HepG2 (cell line): ENCODE measurements around the gene POU2F2. TPM values are rescaled to one million over a fixed set of nuclear protein-coding genes. Genes with fewer than 3 reads are reported as not detected.

Source experiments
- ATAC-seq: fragments of 200-7000 bp; cut with Tn5 transposase; 3 replicates; pipeline ENCODE4 v1.9.1; 2020; ENCODE audit warnings: mild to moderate bottlenecking, moderate library complexity
- BruUV-seq: library from RNA; stranded (reverse); fragments of 400-500 nt; replicated peaks from 2 replicates; lab custom pipeline; 2021; lab: Mats Ljungman, UMichigan
- CTCF ChIA-PET: fragments of 300-600 bp; formaldehyde crosslinking; extraction: SDS; loops from one replicate; lab custom pipeline; 2021; ENCODE audit warnings: low total read pairs, inconsistent platforms, low intra/inter-chr PET ratio; lab: Yijun Ruan, JAX
- POLR2A ChIA-PET: fragments of 350-600 bp; sonication (Branson Sonifier 250); formaldehyde crosslinking; loops from one replicate; lab custom pipeline; 2020; ENCODE audit warnings: antibody characterized with exemption, inconsistent platforms; lab: Yijun Ruan, JAX
- DNase-seq: peaks from one replicate; pipeline ENCODE4 v3.0.0-alpha.2; 2015; ENCODE audit warnings: low spot score
- FAIRE-seq: peaks from 3 replicates; lab custom pipeline; 2011; peaks lifted over from hg19 to GRCh38; lab: Jason Lieb, UNC
- H2AFZ ChIP-seq: one replicate; pipeline ENCODE4 v1.6.1; 2011; ENCODE audit warnings: low read length, inconsistent platforms
- H3K27ac ChIP-seq: fragments of 300-600 bp; 3 replicates; pipeline ENCODE4 v1.8.0; 2011; ENCODE audit warnings: mixed run types, mild to moderate bottlenecking, mixed read lengths, low read length, inconsistent platforms; ENCODE audit not compliant: insufficient read depth; ENCODE audit errors: extremely low read length
- H3K27me3 ChIP-seq, 2 experiments: fragments of 200-600 bp in 1 of 2; 2 replicates in 1 of 2; 3 replicates in 1 of 2; pipeline versions ENCODE4 v1.6.0 to v1.8.0; 2011; ENCODE audit warnings: low read length in 2 of 2, mild to moderate bottlenecking in 2 of 2, moderate library complexity in 2 of 2, inconsistent platforms in 1 of 2; ENCODE audit not compliant: insufficient read depth in 2 of 2, control insufficient read depth in 1 of 2
- H3K36me3 ChIP-seq, 2 experiments: fragments of 200-600 bp in 1 of 2; replicated peaks in 1 of 2; 2 replicates in 1 of 2; 3 replicates in 1 of 2; pipeline versions ENCODE4 v1.5.1 to v1.8.0; 2011; ENCODE audit warnings: low read length in 2 of 2, inconsistent platforms in 1 of 2; ENCODE audit not compliant: insufficient read depth in 2 of 2, control insufficient read depth in 1 of 2
- H3K4me1 ChIP-seq: 2 replicates; pipeline ENCODE4 v1.5.1; 2012; ENCODE audit warnings: low read length, inconsistent platforms; ENCODE audit not compliant: insufficient read depth
- H3K4me2 ChIP-seq: 2 replicates; pipeline ENCODE4 v1.6.0; 2011; ENCODE audit warnings: low read depth, low read length, inconsistent platforms
- H3K4me3 ChIP-seq, 3 experiments: fragments of 200-600 bp in 1 of 3; sonication (generic), shearing (Covaris generic) in 1 of 3; replicated peaks in 1 of 3; 2 replicates each; pipeline ENCODE4 v1.5.1; 2011 to 2016; ENCODE audit warnings: low read length in 3 of 3, inconsistent platforms in 2 of 3, low read depth in 2 of 3, mild to moderate bottlenecking in 2 of 3, control low read depth in 1 of 3, mixed read lengths in 1 of 3; ENCODE audit not compliant: insufficient read depth in 1 of 3
- H3K79me2 ChIP-seq: one replicate; pipeline ENCODE4 v1.6.1; 2011; ENCODE audit warnings: low read length, inconsistent platforms; ENCODE audit not compliant: insufficient read depth
- H3K9ac ChIP-seq: 2 replicates; pipeline ENCODE4 v1.6.0; 2011; ENCODE audit warnings: mild to moderate bottlenecking, low read depth, low read length, inconsistent platforms; ENCODE audit not compliant: insufficient read depth
- H3K9me3 ChIP-seq: 2 replicates; pipeline ENCODE4 v1.5.1; 2012; ENCODE audit warnings: mild to moderate bottlenecking, low read length
- H4K20me1 ChIP-seq: 2 replicates; pipeline ENCODE4 v1.6.0; 2011; ENCODE audit warnings: inconsistent platforms, mild to moderate bottlenecking, low read length, moderate library complexity; ENCODE audit not compliant: insufficient read depth
- HNF4G ChIP-seq, 2 experiments: sonication (generic) in 1 of 2; formaldehyde crosslinking in 1 of 2; IDR thresholded peaks; 2 replicates each; pipeline versions ENCODE4 v1.4.0 to v1.6.1; 2011 to 2020; ENCODE audit warnings: borderline replicate concordance in 2 of 2, low read depth in 2 of 2, mild to moderate bottlenecking in 2 of 2, low read length in 1 of 2, missing genetic modification reagents in 1 of 2, moderate library complexity in 1 of 2
- NR2F1 ChIP-seq, 2 experiments: fragments of 450-650 bp in 1 of 2; formaldehyde crosslinking in 1 of 2; IDR thresholded peaks; 2 replicates each; pipeline versions ENCODE4 v1.5.0 to v1.6.1; 2016 to 2020; ENCODE audit warnings: mild to moderate bottlenecking in 1 of 2, missing compliant biosample characterization in 1 of 2, missing genetic modification reagents in 1 of 2, moderate library complexity in 1 of 2
- POGZ ChIP-seq: sonication (generic); formaldehyde crosslinking; IDR thresholded peaks from 2 replicates; pipeline ENCODE4 v1.4.0; 2020; ENCODE audit warnings: mild to moderate bottlenecking, missing genetic modification reagents
- SMARCC2 ChIP-seq: fragments of 450-650 bp; IDR thresholded peaks from 2 replicates; pipeline ENCODE4 v1.6.1; 2017; ENCODE audit warnings: antibody characterized with exemption, mild to moderate bottlenecking
- SRF ChIP-seq: IDR thresholded peaks from 2 replicates; pipeline ENCODE4 v1.6.1; 2011; ENCODE audit warnings: mild to moderate bottlenecking, low read depth, low read length, moderate library complexity
- YEATS2 ChIP-seq: sonication (generic); formaldehyde crosslinking; IDR thresholded peaks from 2 replicates; pipeline ENCODE4 v1.4.0; 2020; ENCODE audit warnings: missing genetic modification reagents, borderline replicate concordance
- ZNF496 ChIP-seq: sonication (generic); formaldehyde crosslinking; IDR thresholded peaks from 2 replicates; pipeline ENCODE4 v1.8.1; 2023; ENCODE audit warnings: mild to moderate bottlenecking, moderate library complexity, missing genetic modification reagents; ENCODE audit not compliant: insufficient replicate concordance
- WGBS: methylation state at CpG from one replicate; pipeline ENCODE4 v1.1.6; 2017; ENCODE audit warnings: low lambda C conversion rate; 5-methylcytosine and 5-hydroxymethylcytosine counted together
- in situ Hi-C: cut with HindIII; loops from 2 replicates; pipeline ENCODE4 v1.10.0; 2017; ENCODE audit warnings: low pct_unique_long_range_greater_than_20kb; ENCODE audit not compliant: extremely low pct_ligation_motif_present
- intact Hi-C: fragments of 100-400 bp; cut with micrococcal nuclease; formaldehyde crosslinking; loops from one replicate; pipeline ENCODE4 v1.10.0; 2022; ENCODE audit not compliant: unreplicated experiment
- polyA plus RNA-seq, 8 experiments: library from polyadenylated mRNA; depleted of rRNA in 3 of 8; stranded (reverse) in 7 of 8; unstranded in 1 of 8; fragments of >200 nt; fragmentation: Illumina TruSeq in 4 of 8; extraction: Trizol in 4 of 8; gene quantifications; 2 replicates each; pipeline versions ENCODE4 v1.2.1 to v1.2.3, GENCODE V29; 2011 to 2016; ENCODE audit warnings: low read depth in 4 of 8, missing spikeins in 1 of 8, mixed read lengths in 1 of 8; ENCODE audit not compliant: insufficient read depth in 1 of 8
- total RNA-seq, 5 experiments: library from RNA; depleted of rRNA; stranded (reverse); fragments of >200 nt; fragmentation: Illumina TruSeq; extraction: Trizol; gene quantifications; 2 replicates each; pipeline ENCODE4 v1.2.3, GENCODE V29; 2016; ENCODE audit warnings: low read depth in 1 of 5
- TF ChIP-seq, protein P1 (sequence below): fragments of 450-650 bp; IDR thresholded peaks from 2 replicates; pipeline ENCODE4 v1.6.1; 2016
- TF ChIP-seq, protein P2 (sequence below): sonication (generic); formaldehyde crosslinking; IDR thresholded peaks from 2 replicates; pipeline ENCODE4 v1.5.0; 2020; ENCODE audit warnings: mild to moderate bottlenecking, missing genetic modification reagents, moderate library complexity

POU2F2 gene
- total and polyA plus RNA-seq, 2 of the 13 experiments (the other 11 are each of a cell fraction or from before 2014, with no cell fraction given): 0.09 to 0.17 TPM

DNA sequence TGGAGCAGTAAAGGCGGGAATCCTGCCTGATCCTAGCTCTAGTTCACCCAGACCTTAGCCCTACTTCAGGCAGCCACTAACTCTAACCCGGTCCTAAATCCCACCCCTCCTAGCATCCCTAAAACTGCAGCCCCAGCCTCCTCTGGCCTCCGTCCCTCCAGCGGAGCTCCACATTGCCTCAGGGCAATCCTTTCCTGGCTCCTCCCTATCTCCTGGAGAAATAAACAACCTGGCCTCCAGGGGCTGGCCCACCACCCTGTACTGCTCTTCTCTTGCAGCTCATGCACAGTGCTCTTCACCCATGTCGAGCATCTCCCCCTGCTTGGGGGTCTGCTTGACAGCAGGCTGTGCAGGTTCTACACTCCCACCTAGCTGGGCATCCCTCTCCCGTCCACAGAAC is 6.7 kb downstream of the POU2F2 start:
- CTCF ChIA-PET: no interaction called here

DNA sequence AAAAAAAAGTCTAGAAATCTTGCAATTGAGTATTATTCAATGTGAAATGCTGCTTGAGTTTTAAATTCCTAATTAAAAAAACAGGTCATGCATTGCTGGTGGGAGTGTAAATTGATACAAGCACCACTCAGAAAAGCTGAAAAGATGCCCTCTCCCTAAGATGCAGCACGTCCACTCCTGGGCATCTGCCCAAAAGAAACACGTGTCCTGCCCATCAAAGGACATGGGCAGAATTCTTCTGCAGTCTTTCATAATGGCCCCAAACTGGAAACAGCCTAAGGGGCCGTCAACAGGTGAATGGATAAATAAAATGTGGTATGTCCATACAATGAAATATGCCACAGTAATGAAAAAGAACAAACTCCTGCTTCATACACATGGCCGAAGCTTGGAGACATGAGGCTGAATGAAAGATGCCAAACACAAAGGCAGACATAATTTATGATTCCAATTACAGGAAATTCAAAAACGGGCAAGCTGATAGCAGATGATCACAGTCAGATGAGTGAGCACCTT is 7.8 kb downstream of the POU2F2 start:
- Histone ChIP-seq H3K27ac (no peak overlapping the region), H3K4me3 (no peak overlapping the region), H3K4me1 (peaks cover 9% of the 10 kb centered on the region), H3K9ac (no peak overlapping the region)
- in situ Hi-C loops: no loop called here
- CTCF ChIA-PET: no interaction called here
- no peak for DNase-seq
- no peak for TF ChIP-seq NR2F1 (CRISPR knock-in tag; IDR thresholded peaks at IDR 0.05)
- TF ChIP-seq POGZ (CRISPR knock-in tag): no peak
- TF ChIP-seq SRF: no peak
- TF ChIP-seq, protein P1, sequence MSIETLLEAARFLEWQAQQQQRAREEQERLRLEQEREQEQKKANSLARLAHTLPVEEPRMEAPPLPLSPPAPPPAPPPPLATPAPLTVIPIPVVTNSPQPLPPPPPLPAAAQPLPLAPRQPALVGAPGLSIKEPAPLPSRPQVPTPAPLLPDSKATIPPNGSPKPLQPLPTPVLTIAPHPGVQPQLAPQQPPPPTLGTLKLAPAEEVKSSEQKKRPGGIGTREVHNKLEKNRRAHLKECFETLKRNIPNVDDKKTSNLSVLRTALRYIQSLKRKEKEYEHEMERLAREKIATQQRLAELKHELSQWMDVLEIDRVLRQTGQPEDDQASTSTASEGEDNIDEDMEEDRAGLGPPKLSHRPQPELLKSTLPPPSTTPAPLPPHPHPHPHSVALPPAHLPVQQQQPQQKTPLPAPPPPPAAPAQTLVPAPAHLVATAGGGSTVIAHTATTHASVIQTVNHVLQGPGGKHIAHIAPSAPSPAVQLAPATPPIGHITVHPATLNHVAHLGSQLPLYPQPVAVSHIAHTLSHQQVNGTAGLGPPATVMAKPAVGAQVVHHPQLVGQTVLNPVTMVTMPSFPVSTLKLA: peak; percentile 32; the same call in 1 of the 2 replicates
- TF ChIP-seq, all 625 proteins: peak for 1
- Histone ChIP-seq H3K4me2 (no peak overlapping the region), H4K20me1 (no peaks in the 10 kb centered on the region), H3K9me3 (no peaks in the 10 kb centered on the region), H3K27me3 (peaks cover 1 to 33% of the 10 kb centered on the region in 2 experiments; a peak in 4 of 5 replicates), H3K79me2 (no peaks in the 10 kb centered on the region), H3K36me3 (no peaks in the 10 kb centered on the region), H2AFZ (no peak overlapping the region)
- ATAC-seq: no peak
- no peak for FAIRE-seq
- no TSS peak for BruUV-seq
- POLR2A ChIA-PET: no interaction called here
- intact Hi-C loops: no loop called here
- WGBS: 7% methylated on average over 5 of the region's 5 CpGs

More for the DNA sequence above, 6.7 kb downstream of the POU2F2 start:
- intact Hi-C loops: no loop called here
- Histone ChIP-seq H3K27me3 (peaks cover 1 to 33% of the 10 kb centered on the region in 2 experiments; a peak in 4 of 5 replicates), H2AFZ (no peak overlapping the region), H3K9ac (no peak overlapping the region), H3K27ac (no peak overlapping the region), H3K4me2 (no peak overlapping the region), H3K4me3 (no peak overlapping the region), H3K9me3 (no peaks in the 10 kb centered on the region), H4K20me1 (no peaks in the 10 kb centered on the region), H3K79me2 (no peaks in the 10 kb centered on the region)
- no TSS peak for BruUV-seq
- FAIRE-seq (no peak), ATAC-seq (no peak)
- in situ Hi-C loops: no loop called here
- 22% methylated on average over 6 of the region's 6 CpGs for WGBS
- TF ChIP-seq SMARCC2 (no peak), YEATS2 (no peak), ZNF496 (CRISPR knock-in tag) (no peak), HNF4G (IDR thresholded peaks at IDR 0.05; ENCODE audit: borderline replicate concordance, low read depth, low read length) (no peak), HNF4G (CRISPR knock-in tag; IDR thresholded peaks at IDR 0.05; ENCODE audit: borderline replicate concordance, low read depth) (no peak)
- TF ChIP-seq, protein P2, sequence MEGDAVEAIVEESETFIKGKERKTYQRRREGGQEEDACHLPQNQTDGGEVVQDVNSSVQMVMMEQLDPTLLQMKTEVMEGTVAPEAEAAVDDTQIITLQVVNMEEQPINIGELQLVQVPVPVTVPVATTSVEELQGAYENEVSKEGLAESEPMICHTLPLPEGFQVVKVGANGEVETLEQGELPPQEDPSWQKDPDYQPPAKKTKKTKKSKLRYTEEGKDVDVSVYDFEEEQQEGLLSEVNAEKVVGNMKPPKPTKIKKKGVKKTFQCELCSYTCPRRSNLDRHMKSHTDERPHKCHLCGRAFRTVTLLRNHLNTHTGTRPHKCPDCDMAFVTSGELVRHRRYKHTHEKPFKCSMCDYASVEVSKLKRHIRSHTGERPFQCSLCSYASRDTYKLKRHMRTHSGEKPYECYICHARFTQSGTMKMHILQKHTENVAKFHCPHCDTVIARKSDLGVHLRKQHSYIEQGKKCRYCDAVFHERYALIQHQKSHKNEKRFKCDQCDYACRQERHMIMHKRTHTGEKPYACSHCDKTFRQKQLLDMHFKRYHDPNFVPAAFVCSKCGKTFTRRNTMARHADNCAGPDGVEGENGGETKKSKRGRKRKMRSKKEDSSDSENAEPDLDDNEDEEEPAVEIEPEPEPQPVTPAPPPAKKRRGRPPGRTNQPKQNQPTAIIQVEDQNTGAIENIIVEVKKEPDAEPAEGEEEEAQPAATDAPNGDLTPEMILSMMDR (CRISPR knock-in tag): no peak
- TF ChIP-seq, all 625 proteins: peak for 0
- peaks cover 9% of the 10 kb centered on the region for H3K4me1 ChIP-seq
- no peak for DNase-seq
- H3K36me3 ChIP-seq: no peaks in the 10 kb centered on the region
- POLR2A ChIA-PET: no interaction called here
